ENCODE results near the gene OPTC.

- TF ChIP-seq EZH2 (IDR thresholded peaks at IDR 0.05) = no peak
- no peak for TF ChIP-seq POLR2AphosphoS5 (IDR thresholded peaks at IDR 0.05; ENCODE audit: borderline replicate concordance, low read depth, low read length)
Measured at GRCh38 chr1:203516184-203516583, 22.2 kb downstream of the OPTC start.

Data from SK-N-MC (cell line).